ENCODE results near the gene ZNF121. TPM values are rescaled to one million over a fixed set of nuclear protein-coding genes. Genes with fewer than 3 reads are reported as not detected.
A peak's percentile ranks its signal among the peaks of the same experiment; 100 is the strongest.

The ZNF121 gene
- total and polyA plus RNA-seq, 11 donors = 6.8 to 25.4 (median 18.8) TPM

GRCh38 chr19:9580728-9581127 is 3.6 kb downstream of the ZNF121 start:
- ATAC-seq (no peak), DNase-seq (no peak)
- WGBS, 4 donors = 90 to 95% (median 92%) methylated on average over 5 of the region's 5 CpGs
- H3K4me3 ChIP-seq = no peak overlapping the region
- peak overlapping the region in 1 of 12 donors; percentile 28 for H3K27ac ChIP-seq
- H3K36me3 ChIP-seq = peaks cover 0 to 27% (median 7%) of the 10 kb centered on the region in 9 donors
- H3K27me3 ChIP-seq = no peaks in the 10 kb centered on the region
- TF ChIP-seq CTCF (IDR thresholded peaks at IDR 0.05) (no peak), POLR2A (IDR thresholded peaks at IDR 0.05) (no peak)
- H3K4me1 ChIP-seq = peaks cover 0 to 30% (median 19%) of the 10 kb centered on the region in 12 donors
- H3K9me3 ChIP-seq = peaks cover 0 to 58% (median 26%) of the 10 kb centered on the region in 12 donors
- intact Hi-C loops (cut with DNase I) = loop anchor here in 5 of 10 donors (5.0 to 10.0 kb wide), 6 partner anchors 43 to 438 kb away; partner anchors contain the start of genes ZNF426 (in 2 of the 5), ZNF266 (in 1 of the 5) and ZNF317 (in 1 of the 5)

GRCh38 chr19:9570255-9570654 is 14.0 kb downstream of the ZNF121 start:
- Histone ChIP-seq H3K36me3 (peaks cover 15 to 64% (median 37%) of the 10 kb centered on the region in 9 donors), H3K9me3 (peaks cover 0 to 100% (median 78%) of the 10 kb centered on the region in 12 donors), H3K27ac (no peak overlapping the region), H3K4me1 (peaks cover 0 to 3% (median 0%) of the 10 kb centered on the region in 12 donors), H3K4me3 (no peak overlapping the region), H3K27me3 (no peaks in the 10 kb centered on the region)
- TF ChIP-seq POLR2A (IDR thresholded peaks at IDR 0.05) (no peak), CTCF (IDR thresholded peaks at IDR 0.05) (no peak)
- ATAC-seq (no peak), DNase-seq (no peak)
- intact Hi-C loops (cut with DNase I) = no loop called here
- 96 to 99% (median 98%) methylated on average over 6 of the region's 6 CpGs for WGBS, 4 donors

- DNase-seq (no peak), ATAC-seq (no peak)
- Histone ChIP-seq H3K27me3 (no peaks in the 10 kb centered on the region), H3K4me3 (no peak overlapping the region), H3K36me3 (peaks cover 15 to 83% (median 63%) of the 10 kb centered on the region in 9 donors), H3K27ac (no peak overlapping the region), H3K9me3 (peaks cover 0 to 100% (median 86%) of the 10 kb centered on the region in 12 donors), H3K4me1 (no peaks in the 10 kb centered on the region)
- TF ChIP-seq POLR2A (IDR thresholded peaks at IDR 0.05) (no peak), CTCF (IDR thresholded peaks at IDR 0.05) (no peak)
- 94 to 100% (median 96%) methylated on average over 1 of the region's 1 CpG for WGBS, 4 donors
- intact Hi-C loops (cut with DNase I) = no loop called here
These were observed 17.6 kb downstream of the ZNF121 start for GRCh38 chr19:9566729-9567128.

GRCh38 chr19:9565900-9566705 is 18.2 kb downstream of the ZNF121 start:
- intact Hi-C loops (cut with DNase I) = no loop called here
- ATAC-seq (no peak), DNase-seq (no peak)
- H3K4me1 ChIP-seq = no peaks in the 10 kb centered on the region
- WGBS, 4 donors = 96 to 99% (median 97%) methylated on average over 9 of the region's 9 CpGs
- peaks cover 0 to 100% (median 86%) of the 10 kb centered on the region in 12 donors for H3K9me3 ChIP-seq
- no peak overlapping the region for H3K27ac ChIP-seq
- H3K27me3 ChIP-seq = no peaks in the 10 kb centered on the region
- H3K4me3 ChIP-seq = no peak overlapping the region
- TF ChIP-seq POLR2A (IDR thresholded peaks at IDR 0.05) (no peak), CTCF (IDR thresholded peaks at IDR 0.05) (no peak)
- peaks cover 15 to 83% (median 68%) of the 10 kb centered on the region in 9 donors for H3K36me3 ChIP-seq
